Activated CD4-positive, CD25-positive, alpha-beta regulatory T cell treated with anti-CD3 and anti-CD28 coated beads, Interleukin-2, amount 50 U/mL, for 16 hours (primary cell): ENCODE measurements around the gene RASGEF1C.
"Not testable (repeated sequence)": the region's sequence is repeated elsewhere in the genome, so short reads cannot be mapped to it uniquely, and the experiment has no call there.

ENCODE experiments used
- DNase-seq: peaks from one replicate; pipeline ENCODE4 v3.0.0-alpha.2; 2020; ENCODE audit warnings: low read depth, low spot score

The RASGEF1C gene

DNA sequence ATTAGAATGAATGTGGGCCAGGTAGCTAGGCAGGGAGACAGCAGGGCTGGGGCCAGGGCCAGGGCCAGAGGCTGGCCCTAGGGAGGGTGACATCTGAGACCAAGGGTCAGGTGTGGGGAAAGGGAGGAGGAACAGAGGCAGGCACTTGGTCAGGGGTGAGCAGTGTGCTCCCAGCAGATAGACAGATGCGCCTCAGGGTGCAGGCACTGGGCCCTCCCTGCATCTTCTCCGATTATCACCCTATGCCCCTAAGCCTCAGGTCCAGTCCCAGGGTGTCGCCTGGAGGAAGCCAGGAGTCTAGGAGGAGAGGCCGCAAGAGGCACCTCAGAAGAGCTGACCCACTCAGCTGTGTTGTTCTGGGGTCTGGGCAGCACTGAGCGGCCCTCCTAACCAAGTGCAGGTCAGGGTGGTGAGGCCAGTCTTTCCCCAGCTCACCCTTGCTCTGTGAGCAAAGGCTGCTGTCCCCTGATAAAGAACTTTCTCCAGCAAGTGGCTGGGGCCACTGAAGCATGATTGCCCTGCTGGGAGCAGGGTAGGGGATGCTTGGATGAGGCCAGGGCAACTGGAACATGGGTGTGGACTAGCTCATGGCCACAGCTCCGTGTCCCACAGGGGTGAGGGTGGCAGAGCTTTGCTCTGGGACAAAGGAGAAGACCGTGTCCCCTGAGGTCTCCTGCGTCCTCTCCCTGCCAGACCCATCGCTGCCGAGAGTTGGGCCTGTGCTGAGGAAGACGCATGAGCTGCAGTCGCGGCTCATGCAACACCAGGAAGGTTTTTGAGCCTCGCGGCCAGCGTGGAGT is 2.1 kb upstream of the RASGEF1C start:
- DNase-seq, result no peak

DNA sequence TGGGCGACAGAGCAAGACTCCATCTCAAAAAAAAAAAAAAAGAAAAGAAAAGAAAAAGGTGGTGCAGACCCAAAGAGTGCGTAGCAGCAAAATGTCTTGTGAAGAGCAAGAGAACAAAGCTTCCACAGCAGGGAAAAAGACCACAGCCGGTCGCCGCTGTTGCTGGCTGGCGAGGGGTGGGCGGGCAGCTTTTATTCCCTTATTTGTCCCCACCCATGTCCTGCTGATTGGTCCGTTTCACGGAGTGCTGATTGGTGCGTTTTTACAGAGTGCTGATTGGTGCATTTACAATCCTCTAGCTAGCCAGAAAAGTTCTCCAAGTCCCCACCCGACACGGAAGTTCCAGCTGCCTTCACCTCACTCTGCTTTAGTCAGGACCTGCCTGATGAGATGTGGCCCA is 1.1 kb upstream of the RASGEF1C start:
- not testable (repeated sequence) for DNase-seq

DNA sequence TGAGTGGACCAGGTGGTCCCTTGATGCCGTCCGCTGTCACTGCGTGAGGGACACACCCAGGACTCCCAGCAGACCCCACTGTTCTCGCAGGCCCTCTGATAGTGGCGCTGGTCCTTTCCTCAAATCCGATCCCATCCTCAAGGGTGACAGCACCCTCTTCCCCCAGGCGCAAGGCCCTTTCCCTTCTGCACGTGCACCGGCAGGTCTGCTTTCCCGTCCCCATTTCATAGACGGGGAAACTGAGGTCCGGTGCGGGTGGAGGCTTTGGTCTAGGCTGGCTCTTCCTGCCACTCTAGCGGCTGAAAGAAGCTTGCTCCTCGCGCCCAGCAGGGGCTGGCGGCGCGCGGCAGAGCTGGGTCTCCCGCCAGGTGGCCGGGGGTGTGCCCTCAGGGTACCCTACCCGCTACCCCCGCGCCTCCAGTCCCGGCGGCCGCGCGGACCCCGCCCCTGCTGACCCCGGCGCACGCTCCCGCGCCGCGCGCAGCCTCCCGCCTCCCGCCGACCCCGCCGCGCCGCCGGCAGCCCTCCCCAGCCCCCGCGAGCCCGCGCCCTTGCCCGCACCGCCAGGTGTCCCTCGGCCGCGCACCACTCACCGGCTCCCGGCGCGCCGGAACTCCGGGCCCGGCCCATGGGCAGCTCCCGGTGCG is 453 bp downstream of the RASGEF1C start:
- no peak for DNase-seq

- no peak for DNase-seq
Measured at GRCh38 chr5:180208038-180208434, 975 bp downstream of the RASGEF1C start.

GRCh38 chr5:180207593-180207992 is 1.4 kb downstream of the RASGEF1C start:
- no peak for DNase-seq

DNA sequence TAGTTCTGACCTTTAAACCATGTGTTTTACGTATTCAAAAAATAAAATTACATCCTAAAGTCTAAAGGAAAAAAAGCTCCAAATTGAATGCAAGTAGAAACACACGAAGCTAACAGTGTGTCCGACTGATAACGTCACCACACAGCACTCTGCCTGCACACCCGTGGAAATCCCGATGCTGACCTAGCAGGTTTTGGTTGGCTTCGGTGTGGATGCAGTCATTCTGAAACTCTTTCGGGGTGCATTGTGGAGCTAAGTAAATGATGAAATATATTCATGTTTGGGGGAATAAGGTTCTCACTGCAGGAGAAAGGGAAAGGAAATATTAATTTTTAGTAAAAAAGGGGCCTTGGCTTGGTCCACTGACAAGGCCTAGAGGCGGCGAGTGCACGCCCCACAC is 2.0 kb downstream of the RASGEF1C start:
- DNase-seq, result no peak

- no peak for DNase-seq
Measured at GRCh38 chr5:180205916-180206315, 3.1 kb downstream of the RASGEF1C start.

DNA sequence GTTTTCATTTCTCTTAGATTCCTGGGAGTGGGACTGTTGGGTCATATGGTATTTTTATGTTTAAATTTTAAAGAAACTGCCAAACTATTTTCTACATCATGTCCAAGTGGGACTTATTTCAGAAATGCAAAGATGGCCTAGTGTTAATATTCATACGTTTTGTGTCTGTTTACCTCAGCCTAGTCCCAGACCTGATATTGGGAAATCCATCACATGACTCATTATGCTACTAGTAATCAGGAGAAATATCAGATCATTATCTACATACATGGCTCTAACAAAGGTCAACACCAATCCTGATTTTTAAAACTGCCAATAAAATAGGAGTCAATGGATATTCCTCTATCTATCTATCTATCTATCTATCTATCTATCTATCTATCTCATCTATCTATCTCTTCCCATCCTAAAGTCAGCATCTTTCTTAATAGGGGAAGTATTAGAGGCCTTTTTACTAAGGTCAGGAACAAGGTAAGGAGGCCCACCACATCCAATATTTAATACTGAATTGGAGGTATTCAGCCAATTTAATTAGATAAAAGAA is 4.7 kb downstream of the RASGEF1C start:
- no peak for DNase-seq

DNA sequence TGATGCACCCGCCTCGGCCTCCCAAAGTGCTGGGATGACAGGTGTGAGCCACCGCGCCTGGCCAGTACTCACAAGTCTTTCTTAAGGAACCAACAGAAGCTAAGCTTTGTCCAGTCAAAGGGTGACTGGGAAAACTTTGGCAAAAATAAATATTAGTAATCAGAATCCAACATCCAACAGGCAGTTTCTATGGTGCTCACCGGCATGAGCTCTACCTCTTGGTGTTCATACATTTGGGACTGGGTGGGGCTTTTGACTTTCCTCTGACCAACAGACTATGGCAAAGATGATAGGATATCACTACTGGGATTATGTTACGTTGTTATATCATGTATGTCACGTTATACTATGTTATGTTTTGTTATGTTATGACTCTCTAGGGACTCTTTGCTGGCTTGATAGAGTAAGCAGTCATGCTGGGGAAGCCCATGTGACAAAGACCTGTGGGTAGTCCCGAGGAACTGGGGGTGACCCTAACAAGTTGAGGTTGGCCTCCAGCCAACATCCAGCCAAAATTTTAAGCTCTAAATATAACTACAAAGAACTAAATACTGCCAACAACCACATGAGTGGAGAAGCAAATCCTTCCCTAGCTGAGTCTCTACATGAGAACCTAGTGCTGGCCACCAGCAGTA is 6.0 kb downstream of the RASGEF1C start:
- DNase-seq, result no peak

DNA sequence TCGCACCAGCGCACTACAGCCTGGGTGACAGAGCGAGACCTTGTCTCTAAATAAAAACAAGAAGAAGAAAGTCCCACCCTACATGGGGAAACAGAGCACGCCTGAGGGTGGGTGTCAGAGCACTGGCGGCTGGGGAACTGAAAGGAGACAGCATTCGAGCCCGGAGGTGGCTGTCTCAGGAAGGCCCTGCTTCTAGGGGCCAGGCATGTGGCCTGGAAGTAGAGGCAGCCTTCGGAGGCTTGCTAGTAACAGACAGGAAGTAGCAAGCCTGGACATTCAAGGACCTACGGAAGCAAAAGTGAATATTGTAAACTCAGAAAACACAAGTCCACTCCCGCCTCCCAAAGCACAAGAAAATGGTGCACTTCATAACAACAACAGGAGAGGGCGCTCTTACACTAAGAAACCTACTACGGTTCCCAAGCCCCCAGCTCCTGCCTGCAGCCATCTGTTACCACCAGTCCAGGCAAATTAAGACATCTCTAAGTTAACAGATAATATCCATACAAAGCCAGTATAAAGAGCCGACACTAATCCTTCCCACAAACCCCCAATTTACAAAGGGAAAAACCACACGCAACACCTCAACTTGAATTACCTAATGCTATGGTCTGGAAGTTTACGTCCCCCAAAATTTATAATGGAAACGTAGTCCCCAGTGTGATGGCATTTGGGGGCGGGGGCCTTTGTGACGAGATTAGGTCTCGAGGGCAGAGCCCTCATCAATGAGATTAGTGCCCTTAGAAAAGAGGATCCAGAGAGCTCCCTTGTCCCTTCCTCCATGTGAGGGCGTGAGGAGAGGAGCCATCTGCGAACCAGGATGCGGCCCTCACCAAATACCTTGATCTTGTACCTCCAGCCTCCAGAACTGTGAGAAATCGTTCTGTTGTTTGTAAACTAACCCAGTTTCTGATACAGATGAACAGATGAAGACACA is 7.7 kb downstream of the RASGEF1C start:
- DNase-seq, result no peak

- DNase-seq, result no peak
Measured at GRCh38 chr5:180199390-180199789, 9.6 kb downstream of the RASGEF1C start.

- DNase-seq, result no peak
Measured at GRCh38 chr5:180198208-180198607, 10.8 kb downstream of the RASGEF1C start.

DNA sequence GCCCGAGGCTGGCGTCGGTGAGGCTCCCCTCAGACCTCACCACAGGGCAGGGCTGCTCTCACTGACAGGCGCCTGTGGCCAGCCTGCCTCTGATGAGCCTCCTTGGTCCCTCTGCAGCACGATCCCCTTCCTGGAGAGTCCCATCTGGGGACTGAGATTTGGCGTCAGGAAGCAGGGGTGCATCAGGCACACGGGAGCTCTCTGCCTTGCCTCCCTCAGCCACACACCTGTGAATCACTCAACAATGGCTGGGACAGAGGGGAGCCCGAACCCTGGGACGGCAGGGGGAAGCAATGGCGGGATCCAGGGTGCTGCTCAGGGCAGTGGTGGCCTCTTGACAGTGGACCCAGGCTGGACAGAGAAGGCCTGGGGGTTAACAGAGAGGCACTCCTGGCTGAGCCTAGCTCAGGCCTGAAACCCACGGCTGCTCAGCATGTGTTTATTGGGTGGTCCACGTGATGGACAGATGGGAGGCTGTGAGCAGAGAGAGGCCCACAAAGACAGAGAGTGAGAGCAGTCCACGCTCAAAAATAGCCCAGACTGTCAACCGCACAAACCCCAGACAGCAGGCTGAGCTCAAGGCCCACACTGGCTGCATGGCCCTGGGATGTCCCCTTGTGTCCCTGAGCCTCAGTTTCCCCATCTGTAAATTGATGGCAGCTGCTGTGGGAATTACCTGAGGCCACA is 11.9 kb downstream of the RASGEF1C start:
- DNase-seq, result no peak

DNA sequence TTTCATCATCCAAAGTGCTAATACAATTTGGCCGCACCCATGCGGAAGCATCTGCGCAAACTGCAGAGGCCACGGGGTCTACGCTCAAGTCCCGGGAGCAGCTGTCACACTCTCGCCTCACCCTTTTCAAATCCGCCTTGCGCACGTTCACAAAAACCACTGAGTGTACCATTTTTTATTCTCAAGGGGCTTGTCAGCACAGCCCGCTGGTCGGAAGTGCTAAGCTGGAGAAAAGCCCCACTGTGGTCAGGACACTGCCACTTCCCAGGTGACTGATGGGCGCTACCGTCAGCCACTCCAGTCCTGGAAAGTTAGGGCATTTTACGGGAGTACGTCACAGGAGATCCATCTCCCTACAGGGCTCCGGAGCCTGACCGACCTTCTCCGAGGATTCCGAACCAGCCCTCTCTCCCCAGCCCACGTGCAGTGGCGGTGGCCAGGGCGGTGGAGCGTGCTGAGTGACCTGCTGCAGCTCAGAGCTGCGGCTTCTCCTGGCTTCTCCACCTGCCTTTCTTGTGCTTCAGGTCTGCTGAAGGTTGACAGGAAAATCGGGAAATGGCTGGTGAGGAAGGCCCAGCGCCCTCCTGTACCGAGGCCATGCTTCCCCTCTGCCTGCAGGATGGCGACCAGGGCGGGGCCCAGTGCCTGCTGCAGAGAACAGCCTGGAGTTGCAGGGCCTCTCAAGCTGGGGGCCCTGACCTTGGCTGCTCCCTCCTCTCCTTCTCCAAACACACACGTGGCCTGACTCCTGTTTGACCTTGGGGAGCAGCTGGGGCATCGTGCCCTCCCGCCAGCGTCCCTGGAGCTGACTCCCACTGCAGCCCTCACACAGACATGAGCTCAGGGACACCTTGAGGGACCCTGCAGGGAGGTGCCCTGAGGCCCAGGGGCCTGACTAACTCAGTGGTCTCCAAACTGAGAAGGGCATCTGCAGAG is 14.3 kb downstream of the RASGEF1C start:
- DNase-seq, result no peak

- DNase-seq, result no peak
Measured at GRCh38 chr5:180193749-180194375, 15.1 kb downstream of the RASGEF1C start.

GRCh38 chr5:180191716-180192115 is 17.3 kb downstream of the RASGEF1C start:
- no peak for DNase-seq

DNA sequence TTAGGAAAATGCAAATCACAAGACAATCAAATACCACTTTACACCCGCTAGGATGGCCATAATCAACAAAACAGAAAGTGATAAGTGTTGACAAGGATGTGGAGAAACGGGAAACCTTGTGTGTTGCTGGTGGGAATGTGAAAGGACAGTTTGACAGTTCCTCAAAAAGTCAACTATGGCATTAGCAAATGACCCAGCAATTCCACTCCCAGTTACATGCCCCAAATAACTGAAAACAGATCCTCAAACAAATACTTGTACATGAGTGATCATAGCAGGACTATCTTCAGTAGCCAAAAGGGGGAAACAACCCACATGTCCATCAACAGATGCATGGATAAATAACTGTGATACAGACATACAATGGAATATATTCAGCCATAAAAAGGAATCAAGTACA is 21.2 kb downstream of the RASGEF1C start:
- no peak for DNase-seq

DNA sequence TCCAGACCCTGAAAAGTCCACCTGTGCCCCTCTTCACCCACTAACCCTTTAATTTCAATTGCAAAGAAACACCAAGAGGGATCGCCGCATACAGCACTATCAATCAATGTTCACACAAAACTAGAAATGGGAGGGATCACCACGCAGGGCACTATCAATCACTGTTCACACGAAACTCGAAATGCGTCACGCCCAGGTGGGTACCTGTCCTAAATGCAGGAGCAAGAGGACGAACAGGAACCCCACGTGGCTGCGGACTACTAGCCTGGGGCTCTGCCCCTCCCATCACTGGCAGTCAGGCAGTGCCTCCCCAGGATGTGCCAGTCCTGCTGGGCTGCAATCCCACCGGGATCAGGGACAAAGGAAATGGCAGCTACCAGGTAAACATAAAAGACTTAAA is 28.2 kb downstream of the RASGEF1C start:
- no peak for DNase-seq

DNA sequence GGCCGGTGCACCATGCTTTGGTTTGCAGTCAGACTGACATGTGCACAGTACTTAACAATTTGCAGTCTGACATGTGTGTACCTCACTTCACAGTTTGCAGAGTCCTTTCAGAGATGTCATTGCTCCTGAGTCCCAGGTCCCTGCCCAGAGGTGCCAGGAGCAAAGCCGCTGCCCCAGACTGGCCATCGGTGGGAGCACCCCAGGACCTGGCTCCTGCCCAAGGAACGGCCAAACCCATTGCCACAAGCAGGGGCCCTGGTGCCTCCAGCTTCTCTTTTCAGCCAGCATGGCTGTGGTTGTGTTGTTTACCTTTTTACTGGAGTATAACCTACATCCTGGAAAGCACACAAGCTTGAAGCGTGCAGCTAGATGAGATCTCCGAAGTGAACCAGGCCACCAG is 28.6 kb downstream of the RASGEF1C start:
- no peak for DNase-seq
